Effector CD4-positive, alpha-beta T cell (primary cell): ENCODE measurements around the gene KLF4.

Experiments used
- DNase-seq: peaks from one replicate; pipeline ENCODE4 v3.0.0-alpha.2; 2020

Gene KLF4

GRCh38 chr9:107487521-107488374 lies 1.8 kb downstream of the KLF4 start:
- no peak for DNase-seq

GRCh38 chr9:107486674-107487520 lies 2.7 kb downstream of the KLF4 start:
- no peak for DNase-seq

- no peak for DNase-seq
Observed at GRCh38 chr9:107485458-107486043, 4.0 kb downstream of the KLF4 start.

GRCh38 chr9:107484117-107484723 lies 5.3 kb downstream of the KLF4 start:
- DNase-seq: no peak

- DNase-seq: no peak
Observed at GRCh38 chr9:107483666-107484065, 5.9 kb downstream of the KLF4 start.

- DNase-seq: no peak
Observed at GRCh38 chr9:107481035-107481434, 8.5 kb downstream of the KLF4 start.

GRCh38 chr9:107480386-107480789 lies 9.2 kb downstream of the KLF4 start:
- no peak for DNase-seq

GRCh38 chr9:107478805-107479204 lies 10.8 kb downstream of the KLF4 start:
- no peak for DNase-seq

GRCh38 chr9:107474124-107474523 lies 15.4 kb downstream of the KLF4 start:
- no peak for DNase-seq

GRCh38 chr9:107472581-107473340 lies 16.8 kb downstream of the KLF4 start:
- DNase-seq: no peak

- DNase-seq: no peak
Observed at GRCh38 chr9:107471552-107471951, 18.0 kb downstream of the KLF4 start.

- no peak for DNase-seq
Observed at GRCh38 chr9:107467416-107467815, 22.2 kb downstream of the KLF4 start.

GRCh38 chr9:107466826-107467225 lies 22.7 kb downstream of the KLF4 start:
- no peak for DNase-seq

GRCh38 chr9:107465467-107466451 lies 23.8 kb downstream of the KLF4 start:
- no peak for DNase-seq

GRCh38 chr9:107464516-107464915 lies 25.1 kb downstream of the KLF4 start:
- DNase-seq: no peak

- DNase-seq: no peak
Observed at GRCh38 chr9:107462691-107463090, 26.9 kb downstream of the KLF4 start.

- no peak for DNase-seq
Observed at GRCh38 chr9:107460153-107461023, 29.2 kb downstream of the KLF4 start.

GRCh38 chr9:107455425-107456135 lies 34.0 kb downstream of the KLF4 start:
- no peak for DNase-seq

- DNase-seq: no peak
Observed at GRCh38 chr9:107453479-107453878, 36.1 kb downstream of the KLF4 start.
